ENCODE data around the gene RNASEH1.

The RNASEH1 gene

DNA sequence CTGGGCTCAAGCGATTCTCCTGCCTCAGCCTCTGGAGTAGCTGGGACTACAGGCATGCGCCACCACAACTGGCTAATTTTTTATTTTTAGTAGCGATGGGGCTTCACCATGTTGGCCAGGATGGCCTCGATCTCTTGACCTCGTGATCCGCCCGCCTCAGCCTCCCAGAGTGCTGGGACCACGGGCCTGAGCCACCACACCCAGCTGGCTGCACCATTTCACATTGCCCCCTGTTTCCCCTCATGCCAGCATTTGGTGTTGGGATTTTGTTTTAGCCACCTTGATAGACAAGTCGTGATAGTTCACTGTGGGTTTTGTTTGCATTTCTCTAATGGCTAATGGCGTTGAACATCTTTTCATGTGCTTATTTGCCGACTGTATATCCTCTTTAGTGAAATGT lies 31.0 kb upstream of the RNASEH1 start:
- no peak overlapping the region for H3K4me3 ChIP-seq (ENCODE audit: low read depth, low read length)
- TF ChIP-seq CTCF (IDR thresholded peaks at IDR 0.05; ENCODE audit: low read depth, low read length, missing control alignments), result no peak
- no peak for DNase-seq (ENCODE audit: low read depth)

DNA sequence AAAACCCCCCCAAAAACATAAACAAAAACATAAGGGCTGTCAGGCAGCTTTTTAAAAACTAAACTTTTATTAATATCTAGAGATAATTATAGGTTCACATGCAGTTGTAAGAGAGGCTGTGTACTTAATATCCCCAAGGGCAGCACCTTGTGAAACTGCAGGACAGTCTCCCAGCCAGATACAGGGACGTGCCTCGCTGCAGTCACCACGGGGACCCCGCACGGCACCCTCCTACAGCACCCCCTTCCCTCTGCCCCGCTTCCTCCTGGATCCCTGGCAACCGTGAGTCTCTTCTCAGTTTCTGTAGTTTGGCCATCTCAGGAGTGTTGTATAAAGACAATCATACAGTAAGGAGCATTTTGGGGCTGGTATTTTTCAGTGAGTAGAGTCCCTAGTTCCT lies 30.0 kb upstream of the RNASEH1 start:
- H3K4me3 ChIP-seq (ENCODE audit: low read depth, low read length), result no peak overlapping the region
- TF ChIP-seq CTCF (IDR thresholded peaks at IDR 0.05; ENCODE audit: low read depth, low read length, missing control alignments), result no peak
- DNase-seq (ENCODE audit: low read depth), result no peak

DNA sequence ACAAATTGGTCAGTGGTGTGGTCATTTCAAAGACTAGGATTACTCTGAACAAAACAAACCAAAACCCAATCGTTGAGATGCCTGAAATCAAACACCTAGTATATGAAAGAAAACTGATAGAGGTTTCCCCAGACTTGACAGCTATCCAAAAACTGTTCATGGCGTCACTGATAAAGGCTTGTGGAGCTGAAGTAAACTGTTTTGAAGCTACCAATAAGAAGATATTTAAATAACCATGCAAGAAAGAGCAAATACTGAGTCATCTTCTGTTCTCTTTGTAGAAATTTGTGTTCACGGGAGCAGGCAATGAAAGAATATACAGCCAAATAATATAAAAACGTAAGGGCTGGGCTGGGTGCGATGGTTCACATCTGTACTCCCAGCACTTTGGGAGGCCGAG lies 29.3 kb upstream of the RNASEH1 start:
- DNase-seq (ENCODE audit: low read depth), result no peak
- no peak for TF ChIP-seq CTCF (IDR thresholded peaks at IDR 0.05; ENCODE audit: low read depth, low read length, missing control alignments)
- H3K4me3 ChIP-seq (ENCODE audit: low read depth, low read length), result no peak overlapping the region

DNA sequence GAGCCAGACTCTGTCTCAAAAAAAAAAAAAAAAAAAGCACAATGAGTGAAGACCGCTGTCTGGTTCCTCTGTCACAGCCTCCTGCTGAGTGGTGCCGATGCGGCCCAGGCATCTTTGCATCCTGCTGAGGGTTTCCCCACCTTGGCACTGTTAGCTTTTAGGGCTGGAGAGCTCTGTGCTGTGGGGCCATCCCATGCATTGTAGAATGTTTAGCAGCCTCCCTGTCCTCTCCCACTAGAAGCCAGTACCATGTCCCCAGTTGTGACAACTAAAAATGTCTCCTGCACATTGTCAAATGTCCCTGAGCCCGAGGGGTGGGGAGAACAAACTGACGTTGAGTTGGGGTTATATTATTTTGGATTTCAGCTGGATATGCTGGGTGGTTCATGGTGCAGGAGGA lies 28.9 kb upstream of the RNASEH1 start:
- H3K4me3 ChIP-seq (ENCODE audit: low read depth, low read length), result no peak overlapping the region
- no peak for TF ChIP-seq CTCF (IDR thresholded peaks at IDR 0.05; ENCODE audit: low read depth, low read length, missing control alignments)
- DNase-seq (ENCODE audit: low read depth), result no peak

DNA sequence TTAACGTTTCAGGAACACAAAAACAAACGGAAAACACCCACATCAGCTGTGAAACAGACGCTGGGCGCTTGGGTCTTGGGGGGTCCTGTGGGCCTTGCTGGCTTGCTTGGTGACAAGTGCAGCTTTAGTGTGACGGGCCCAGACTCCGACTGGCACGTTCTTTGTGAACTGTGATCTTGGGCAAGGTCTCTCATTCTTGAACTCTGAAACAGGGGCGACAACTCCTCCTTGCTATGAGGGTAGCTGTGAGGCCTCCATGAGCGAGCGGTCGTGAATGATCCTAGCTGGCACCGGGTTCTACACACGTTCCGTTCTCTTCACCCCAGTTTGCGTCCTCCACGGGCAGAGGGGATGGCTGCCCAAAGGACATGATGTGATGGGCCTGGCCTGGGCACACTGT lies 28.1 kb upstream of the RNASEH1 start:
- no peak overlapping the region for H3K4me3 ChIP-seq (ENCODE audit: low read depth, low read length)
- no peak for DNase-seq (ENCODE audit: low read depth)
- TF ChIP-seq CTCF (IDR thresholded peaks at IDR 0.05; ENCODE audit: low read depth, low read length, missing control alignments), result no peak

DNA sequence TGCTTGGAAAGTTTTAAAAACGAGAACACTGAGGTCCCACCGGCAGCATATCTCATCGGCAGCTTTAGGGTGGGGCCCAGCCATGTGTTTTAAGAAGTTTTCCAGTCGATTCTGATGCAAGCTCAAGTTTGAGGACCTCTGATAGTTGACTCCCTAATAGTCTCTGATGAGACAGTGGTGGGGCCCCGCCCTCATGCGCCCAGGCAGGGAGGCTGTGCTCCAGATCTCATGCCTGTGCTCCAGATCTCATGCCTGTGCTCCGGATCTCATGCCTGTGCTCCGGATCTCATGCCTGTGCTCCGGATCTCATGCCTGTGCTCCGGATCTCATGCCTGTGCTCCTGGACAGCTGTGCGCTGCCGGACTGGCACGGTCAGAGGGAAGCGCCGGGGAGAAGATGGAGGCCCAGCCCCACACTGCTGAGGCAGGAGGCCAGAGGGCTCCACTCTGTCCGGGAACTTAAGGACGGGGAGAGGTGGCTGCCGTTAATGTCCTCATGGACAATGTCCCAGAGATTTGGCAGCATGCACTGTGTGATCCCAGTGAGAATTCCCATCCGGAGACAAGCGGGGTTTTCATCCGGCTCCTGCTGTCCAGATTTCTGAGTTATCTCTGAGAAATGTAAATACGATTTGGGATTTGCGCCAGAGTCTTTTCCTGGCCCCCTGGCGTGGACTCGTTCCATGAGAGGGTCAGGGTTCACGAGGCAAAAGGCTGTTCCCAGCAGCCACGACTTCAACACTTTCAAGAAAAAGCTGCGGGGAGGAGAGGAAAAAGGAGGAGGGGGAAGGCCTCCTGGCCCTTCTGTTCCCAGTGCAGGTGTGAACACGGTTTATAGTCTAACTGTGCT lies 27.4 kb upstream of the RNASEH1 start:
- H3K4me3 ChIP-seq (ENCODE audit: low read depth, low read length), result no peak overlapping the region
- no peak for TF ChIP-seq CTCF (IDR thresholded peaks at IDR 0.05; ENCODE audit: low read depth, low read length, missing control alignments)
- no peak for DNase-seq (ENCODE audit: low read depth)

Data from GM12864 (cell line).